Memory B cell (primary cell): ENCODE measurements around the gene BPTF.
"Not testable (repeated sequence)": the region's sequence is repeated elsewhere in the genome, so short reads cannot be mapped to it uniquely, and the experiment has no call there.

ENCODE experiments used
- ATAC-seq: fragments of 150-1000 bp; cut with Tn5 transposase; 2 replicates; pipeline ENCODE4 v1.10.0; 2021; ENCODE audit warnings: low read depth, mild to moderate bottlenecking, moderate library complexity
- DNase-seq, 2 donors: peaks; one replicate each; pipeline ENCODE4 v3.0.0; 2022; ENCODE audit warnings: low spot score in 2 of 2
- H3K27ac Mint-ChIP-seq: one replicate; pipeline ENCODE4 v1.8.0; 2022; ENCODE audit warnings: mild to moderate bottlenecking, moderate library complexity, mixed read lengths
- H3K27me3 Mint-ChIP-seq: one replicate; pipeline ENCODE4 v1.8.0; 2022; ENCODE audit warnings: mixed read lengths
- H3K36me3 Mint-ChIP-seq: one replicate; pipeline ENCODE4 v1.8.0; 2022; ENCODE audit warnings: mild to moderate bottlenecking, mixed read lengths
- H3K4me1 Mint-ChIP-seq: one replicate; pipeline ENCODE4 v1.8.0; 2022; ENCODE audit warnings: mixed read lengths
- H3K4me3 Mint-ChIP-seq: one replicate; pipeline ENCODE4 v1.8.0; 2022; ENCODE audit warnings: mild to moderate bottlenecking, moderate library complexity, mixed read lengths
- H3K9me3 Mint-ChIP-seq: one replicate; pipeline ENCODE4 v1.8.0; 2022; ENCODE audit warnings: mixed read lengths

The BPTF gene

GRCh38 chr17:67990909-67991308, 165.6 kb downstream of the BPTF start:
- no peak for DNase-seq
- Mint-ChIP-seq H3K36me3 (no peaks in the 10 kb centered on the region), H3K9me3 (no peaks in the 10 kb centered on the region)

GRCh38 chr17:67992548-67993152, 167.3 kb downstream of the BPTF start:
- peak overlapping the region; percentile 97 for H3K4me3 Mint-ChIP-seq
- H3K4me1 Mint-ChIP-seq: peaks cover 22% of the 10 kb centered on the region
- ATAC-seq (no peak), DNase-seq (no peak)
- peak overlapping the region; percentile 91 for H3K27ac Mint-ChIP-seq
- H3K9me3 Mint-ChIP-seq: no peaks in the 10 kb centered on the region
- H3K27me3 Mint-ChIP-seq: peaks cover 1% of the 10 kb centered on the region
- no peaks in the 10 kb centered on the region for H3K36me3 Mint-ChIP-seq

More at GRCh38 chr17:67990909-67991308, 165.6 kb downstream of the BPTF start:
- Mint-ChIP-seq H3K27ac (no peak overlapping the region), H3K27me3 (peaks cover under 1% of the 10 kb centered on the region), H3K4me3 (no peak overlapping the region), H3K4me1 (peaks cover 17% of the 10 kb centered on the region)
- no peak for ATAC-seq

GRCh38 chr17:67993153-67993997, 168.1 kb downstream of the BPTF start:
- ATAC-seq (peak; percentile 76), DNase-seq (peak; percentile 61 to 78)
- Mint-ChIP-seq H3K4me3 (peak overlapping the region; percentile 97), H3K4me1 (peaks cover 22% of the 10 kb centered on the region), H3K9me3 (no peaks in the 10 kb centered on the region), H3K36me3 (no peaks in the 10 kb centered on the region), H3K27ac (peak overlapping the region; percentile 91), H3K27me3 (peaks cover 1% of the 10 kb centered on the region)

- no peaks in the 10 kb centered on the region for H3K9me3 Mint-ChIP-seq
- H3K4me3 Mint-ChIP-seq: peak overlapping the region; percentile 86
- peak overlapping the region; percentile 65 for H3K27ac Mint-ChIP-seq
- DNase-seq: no peak
- H3K36me3 Mint-ChIP-seq: no peaks in the 10 kb centered on the region
- peaks cover 1% of the 10 kb centered on the region for H3K27me3 Mint-ChIP-seq
- H3K4me1 Mint-ChIP-seq: peaks cover 22% of the 10 kb centered on the region
- no peak for ATAC-seq
Measured at GRCh38 chr17:67993998-67994361, 168.7 kb downstream of the BPTF start.

- H3K27me3 Mint-ChIP-seq: peaks cover 1% of the 10 kb centered on the region
- no peak for ATAC-seq
Measured at GRCh38 chr17:67994817-67995569, 169.7 kb downstream of the BPTF start.

GRCh38 chr17:67995570-67996263, 170.4 kb downstream of the BPTF start:
- H3K27ac Mint-ChIP-seq: no peak overlapping the region
- no peak for ATAC-seq

More at GRCh38 chr17:67994817-67995569, 169.7 kb downstream of the BPTF start:
- DNase-seq: no peak
- Mint-ChIP-seq H3K4me1 (peaks cover 22% of the 10 kb centered on the region), H3K4me3 (peak overlapping the region; percentile 79), H3K9me3 (no peaks in the 10 kb centered on the region), H3K27ac (no peak overlapping the region), H3K36me3 (no peaks in the 10 kb centered on the region)

GRCh38 chr17:67996301-67997171, 171.2 kb downstream of the BPTF start, which contains the start of gene C17orf58:
Gene C17orf58, minus strand, starts transcription at chr17:67996469. Its CDS starts 271 bp downstream, at chr17:67996198.
- H3K4me3 Mint-ChIP-seq: peak within 1 kb of the TSS; percentile 79
- not testable (repeated sequence) for H3K27ac Mint-ChIP-seq, H3K9me3 Mint-ChIP-seq, DNase-seq, H3K27me3 Mint-ChIP-seq, ATAC-seq, H3K36me3 Mint-ChIP-seq
- H3K4me1 Mint-ChIP-seq: peaks cover 22% of the 10 kb centered on the region

More at GRCh38 chr17:67995570-67996263, 170.4 kb downstream of the BPTF start:
- Mint-ChIP-seq H3K36me3 (no peaks in the 10 kb centered on the region), H3K27me3 (peaks cover 1% of the 10 kb centered on the region), H3K9me3 (no peaks in the 10 kb centered on the region), H3K4me1 (peaks cover 22% of the 10 kb centered on the region), H3K4me3 (peak overlapping the region; percentile 79)
- no peak for DNase-seq

GRCh38 chr17:67998466-67998865, 173.2 kb downstream of the BPTF start:
- no peak overlapping the region for H3K4me3 Mint-ChIP-seq
- H3K27me3 Mint-ChIP-seq: peaks cover 1% of the 10 kb centered on the region

GRCh38 chr17:67999291-67999911, 174.1 kb downstream of the BPTF start:
- Mint-ChIP-seq H3K27ac (no peak overlapping the region), H3K9me3 (no peaks in the 10 kb centered on the region), H3K4me3 (no peak overlapping the region), H3K27me3 (peaks cover 1% of the 10 kb centered on the region), H3K4me1 (peaks cover 18% of the 10 kb centered on the region), H3K36me3 (no peaks in the 10 kb centered on the region)
- ATAC-seq (no peak), DNase-seq (no peak)

More at GRCh38 chr17:67998466-67998865, 173.2 kb downstream of the BPTF start:
- peaks cover 22% of the 10 kb centered on the region for H3K4me1 Mint-ChIP-seq
- no peak for ATAC-seq
- no peaks in the 10 kb centered on the region for H3K36me3 Mint-ChIP-seq
- H3K27ac Mint-ChIP-seq: no peak overlapping the region
- H3K9me3 Mint-ChIP-seq: no peaks in the 10 kb centered on the region
- DNase-seq: no peak

GRCh38 chr17:68004201-68004600, 178.9 kb downstream of the BPTF start:
- DNase-seq (no peak), ATAC-seq (no peak)
- Mint-ChIP-seq H3K4me1 (no peaks in the 10 kb centered on the region), H3K36me3 (no peaks in the 10 kb centered on the region), H3K27me3 (no peaks in the 10 kb centered on the region), H3K9me3 (no peaks in the 10 kb centered on the region), H3K4me3 (no peak overlapping the region), H3K27ac (no peak overlapping the region)

- Mint-ChIP-seq H3K4me1 (no peaks in the 10 kb centered on the region), H3K27ac (no peak overlapping the region), H3K9me3 (no peaks in the 10 kb centered on the region), H3K4me3 (no peak overlapping the region), H3K36me3 (no peaks in the 10 kb centered on the region), H3K27me3 (peaks cover 2% of the 10 kb centered on the region)
- no peak for ATAC-seq
- DNase-seq: no peak
Measured at GRCh38 chr17:68006797-68007196, 181.5 kb downstream of the BPTF start.

GRCh38 chr17:68011199-68011665, 185.9 kb downstream of the BPTF start:
- Mint-ChIP-seq H3K27me3 (peaks cover 2% of the 10 kb centered on the region), H3K4me1 (peaks cover 3% of the 10 kb centered on the region), H3K9me3 (no peaks in the 10 kb centered on the region), H3K4me3 (peak overlapping the region; percentile 54), H3K27ac (no peak overlapping the region), H3K36me3 (no peaks in the 10 kb centered on the region)
- DNase-seq (peak; percentile 41 to 58), ATAC-seq (peak; percentile 66)
